Neural cell (in vitro differentiated cells): ENCODE measurements around the gene TRMT2A.

Experiments used
- CTCF ChIP-seq: fragments of 450-650 bp; IDR thresholded peaks from 2 replicates; pipeline ENCODE4 v1.5.1; 2014; ENCODE audit warnings: antibody characterized with exemption, mild to moderate bottlenecking, moderate library complexity; ENCODE audit not compliant: poor library complexity, severe bottlenecking
- EZH2 ChIP-seq: fragments of 200-600, 300-800 bp; shearing (Covaris generic), sonication (generic); IDR thresholded peaks from 2 replicates; pipeline ENCODE4 v1.6.1; 2014; ENCODE audit warnings: antibody characterized with exemption, low read length, borderline replicate concordance, mild to moderate bottlenecking; ENCODE audit not compliant: insufficient read depth, poor library complexity, severe bottlenecking
- MXI1 ChIP-seq: fragments of 450-650 bp; conservative IDR thresholded peaks from 2 replicates; pipeline ENCODE4 v1.6.1; 2014; ENCODE audit warnings: antibody characterized with exemption, mild to moderate bottlenecking; ENCODE audit not compliant: poor library complexity, severe bottlenecking
- RAD21 ChIP-seq: fragments of 450-650 bp; conservative IDR thresholded peaks from 2 replicates; pipeline ENCODE4 v1.6.1; 2014; ENCODE audit warnings: antibody characterized with exemption, mild to moderate bottlenecking, moderate library complexity
- REST ChIP-seq: IDR thresholded peaks from 2 replicates; pipeline ENCODE4 v1.6.1; 2012; ENCODE audit warnings: borderline replicate concordance
- TAF1 ChIP-seq: IDR thresholded peaks from 2 replicates; pipeline ENCODE4 v1.6.1; 2012; ENCODE audit warnings: low read depth

- TF ChIP-seq TAF1 (no peak), CTCF (no peak), EZH2 (no peak), REST (no peak), RAD21 (no peak), MXI1 (no peak)
Observed at GRCh38 chr22:20158391-20159036, 41.5 kb upstream of the TRMT2A start.
